Liver (tissue), 9 donors: ENCODE results near the gene FNIP1. TPM values are rescaled to one million over a fixed set of nuclear protein-coding genes. Genes with fewer than 3 reads are reported as not detected.
"Not testable (repeated sequence)": the region's sequence is repeated elsewhere in the genome, so short reads cannot be mapped to it uniquely, and the experiment has no call there.

ENCODE experiments used
- DNase-seq: peaks from one replicate; pipeline ENCODE4 v3.0.0-alpha.2; 2017; ENCODE audit warnings: low spot score
- H3K27ac ChIP-seq, 2 donors: one replicate each; pipeline ENCODE4 v1.7.0; 2013; ENCODE audit warnings: inconsistent platforms in 2 of 2, low read length in 2 of 2, control low read depth in 1 of 2, low read depth in 1 of 2, mild to moderate bottlenecking in 1 of 2
- H3K27me3 ChIP-seq, 4 donors: one replicate each; pipeline versions ENCODE4 v1.6.1 to v1.7.0; 2013; ENCODE audit warnings: low read length in 3 of 4, inconsistent platforms in 1 of 4, mild to moderate bottlenecking in 1 of 4, moderate library complexity in 1 of 4; ENCODE audit not compliant: control insufficient read depth in 4 of 4, insufficient read depth in 4 of 4
- H3K36me3 ChIP-seq, 4 donors: one replicate each; pipeline versions ENCODE4 v1.6.1 to v1.7.0; 2013; ENCODE audit warnings: low read length in 3 of 4, mild to moderate bottlenecking in 3 of 4, low read depth in 1 of 4, moderate library complexity in 1 of 4; ENCODE audit not compliant: control insufficient read depth in 4 of 4, insufficient read depth in 3 of 4
- H3K4me1 ChIP-seq, 4 donors: one replicate each; pipeline versions ENCODE4 v1.6.1 to v1.7.0; 2013; ENCODE audit warnings: low read length in 3 of 4, mild to moderate bottlenecking in 3 of 4, moderate library complexity in 1 of 4; ENCODE audit not compliant: control insufficient read depth in 4 of 4, insufficient read depth in 4 of 4
- H3K4me3 ChIP-seq, 3 donors: one replicate each; pipeline versions ENCODE4 v1.6.1 to v1.7.0; 2013; ENCODE audit warnings: low read length in 3 of 3, control low read depth in 1 of 3, low read depth in 1 of 3, mild to moderate bottlenecking in 1 of 3
- H3K9ac ChIP-seq, 2 donors: one replicate each; pipeline ENCODE4 v1.7.0; 2013; ENCODE audit warnings: low read length in 2 of 2, mild to moderate bottlenecking in 2 of 2, moderate library complexity in 2 of 2, control low read depth in 1 of 2, low read depth in 1 of 2
- H3K9me3 ChIP-seq, 4 donors: one replicate each; pipeline versions ENCODE4 v1.6.1 to v1.7.0; 2013; ENCODE audit warnings: low read length in 3 of 4; ENCODE audit not compliant: control insufficient read depth in 4 of 4
- GABPA ChIP-seq, 2 donors: IDR thresholded peaks in 1 of 2; conservative IDR thresholded peaks in 1 of 2; 2 replicates each; pipeline ENCODE4 v1.6.1; 2016; ENCODE audit warnings: antibody characterized with exemption in 2 of 2, mild to moderate bottlenecking in 1 of 2, moderate library complexity in 1 of 2
- HNF4A ChIP-seq, 2 donors: conservative IDR thresholded peaks; 2 replicates each; pipeline ENCODE4 v1.6.1; 2016; ENCODE audit warnings: antibody characterized with exemption in 2 of 2, mild to moderate bottlenecking in 2 of 2
- JUND ChIP-seq, 2 donors: IDR thresholded peaks; 2 replicates each; pipeline ENCODE4 v1.6.1; 2016; ENCODE audit warnings: antibody characterized with exemption in 2 of 2
- REST ChIP-seq: IDR thresholded peaks from 2 replicates; pipeline ENCODE4 v1.6.1; 2016; ENCODE audit warnings: antibody characterized with exemption, mild to moderate bottlenecking
- RXRA ChIP-seq, 2 donors: IDR thresholded peaks; 2 replicates each; pipeline ENCODE4 v1.6.1; 2017 to 2018; ENCODE audit warnings: antibody characterized with exemption in 2 of 2, mild to moderate bottlenecking in 1 of 2
- TAF1 ChIP-seq: conservative IDR thresholded peaks from 2 replicates; pipeline ENCODE4 v1.6.1; 2016; ENCODE audit warnings: antibody characterized with exemption, mild to moderate bottlenecking
- ZBTB33 ChIP-seq: IDR thresholded peaks from 2 replicates; pipeline ENCODE4 v1.6.1; 2016; ENCODE audit warnings: antibody characterized with exemption
- WGBS: extraction: QIAGEN DNeasy Blood & Tissue Kit; methylation state at CpG from one replicate; pipeline ENCODE4 v1.1.7; 2013; 5-methylcytosine and 5-hydroxymethylcytosine counted together
- polyA plus RNA-seq, 2 donors: library from polyadenylated mRNA; stranded (reverse) in 1 of 2; unstranded in 1 of 2; fragments of 200-250 nt in 1 of 2; fragments of >200 nt in 1 of 2; fragmentation: Nextera tagmentation in 1 of 2; extraction: Ambion mirVana in 1 of 2; gene quantifications; one replicate each; pipeline versions ENCODE4 v1.2.1 to v1.2.3, GENCODE V29; 2013 to 2015
- total RNA-seq, 2 donors: library from RNA; depleted of rRNA; stranded (reverse); fragments of >200 nt; gene quantifications; one replicate each; pipeline ENCODE4 v1.2.3, GENCODE V29; 2014
- donor health status: healthy.
- donor health status: healthy.
- donor health status: healthy.
- donor health status: healthy.
- donor health status: healthy.

The FNIP1 gene
- total and polyA plus RNA-seq, 4 donors: 3.7 to 34.0 (median 13.8) TPM

GRCh38 chr5:131718487-131719014, 78.3 kb downstream of the FNIP1 start:
- no peak overlapping the region for H3K27ac ChIP-seq
- H3K36me3 ChIP-seq: peaks cover 1 to 14% (median 7%) of the 10 kb centered on the region in 4 donors
- H3K27me3 ChIP-seq: no peaks in the 10 kb centered on the region
- H3K4me1 ChIP-seq: no peaks in the 10 kb centered on the region
- no peak for DNase-seq
- no peaks in the 10 kb centered on the region for H3K9me3 ChIP-seq
- TF ChIP-seq TAF1 (no peak), ZBTB33 (no peak), JUND (IDR thresholded peaks at IDR 0.05) (no peak), REST (no peak), GABPA (IDR thresholded peaks at IDR 0.05 in 1 of 2, conservative IDR thresholded peaks at IDR 0.05 in 1 of 2) (no peak), HNF4A (conservative IDR thresholded peaks at IDR 0.05) (no peak)
- no peak overlapping the region for H3K9ac ChIP-seq
- no peak overlapping the region for H3K4me3 ChIP-seq
- 97% methylated on average over 5 of the region's 5 CpGs for WGBS

GRCh38 chr5:131717164-131717563, 79.7 kb downstream of the FNIP1 start:
- H3K4me1 ChIP-seq, H3K27ac ChIP-seq, H3K9ac ChIP-seq, H3K27me3 ChIP-seq, DNase-seq, H3K9me3 ChIP-seq, H3K4me3 ChIP-seq: not testable (repeated sequence)
- peaks cover 1 to 14% (median 9%) of the 10 kb centered on the region in 4 donors for H3K36me3 ChIP-seq
- over 99% methylated on average over 3 of the region's 3 CpGs for WGBS

DNA sequence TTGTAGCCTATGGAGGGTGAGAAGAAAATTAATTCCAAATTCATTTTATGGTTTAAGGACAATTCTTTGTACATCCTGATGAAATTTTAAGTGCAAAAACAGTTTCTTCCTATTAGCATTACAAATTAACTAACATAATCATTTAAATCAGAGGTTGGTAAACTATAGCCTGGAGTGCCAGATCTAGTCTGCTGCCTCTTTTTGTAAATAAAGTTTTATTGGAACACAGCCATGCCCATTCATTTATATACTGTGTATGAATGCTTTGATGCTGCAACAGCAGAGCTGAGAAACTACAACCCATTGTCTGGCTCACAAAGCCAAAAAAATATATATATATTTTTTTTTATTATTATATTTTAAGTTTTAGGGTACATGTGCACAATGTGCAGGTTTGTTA, 80.2 kb downstream of the FNIP1 start:
- no peak overlapping the region for H3K4me3 ChIP-seq
- TF ChIP-seq HNF4A (conservative IDR thresholded peaks at IDR 0.05): no peak
- no peak for TF ChIP-seq RXRA (IDR thresholded peaks at IDR 0.05)
- no peak for TF ChIP-seq REST
- no peak for TF ChIP-seq ZBTB33
- no peaks in the 10 kb centered on the region for H3K4me1 ChIP-seq
- no peak overlapping the region for H3K9ac ChIP-seq
- H3K27me3 ChIP-seq: no peaks in the 10 kb centered on the region
- H3K27ac ChIP-seq: no peak overlapping the region
- no peak for DNase-seq
- peaks cover 1 to 14% (median 9%) of the 10 kb centered on the region in 4 donors for H3K36me3 ChIP-seq
- no peaks in the 10 kb centered on the region for H3K9me3 ChIP-seq
